Trophoblast cell (in vitro differentiated cells and primary cell): ENCODE data around the gene ANKRD65.

Source experiments
- DNase-seq, 2 donors: peaks; one replicate each; pipeline ENCODE4 v3.0.0-alpha.2; 2016
- H2AFZ ChIP-seq: 2 replicates; pipeline ENCODE4 v1.6.1; 2013; ENCODE audit warnings: low read length, moderate library complexity, mild to moderate bottlenecking; ENCODE audit not compliant: insufficient read depth, poor library complexity
- H2AK5ac ChIP-seq: 2 replicates; pipeline ENCODE4 v1.6.1; 2013; ENCODE audit warnings: mild to moderate bottlenecking, low read length
- H2BK120ac ChIP-seq: 2 replicates; pipeline ENCODE4 v1.6.1; 2013; ENCODE audit warnings: low read length, mild to moderate bottlenecking, moderate library complexity; ENCODE audit not compliant: insufficient read depth, poor library complexity
- H2BK12ac ChIP-seq: 2 replicates; pipeline ENCODE4 v1.6.1; 2013; ENCODE audit warnings: mild to moderate bottlenecking, low read length, moderate library complexity
- H2BK5ac ChIP-seq: 2 replicates; pipeline ENCODE4 v1.6.1; 2013; ENCODE audit warnings: low read length, low read depth, moderate library complexity, mild to moderate bottlenecking; ENCODE audit not compliant: poor library complexity
- H3K14ac ChIP-seq: 2 replicates; pipeline ENCODE4 v1.6.1; 2013; ENCODE audit warnings: mild to moderate bottlenecking, low read length
- H3K18ac ChIP-seq: 2 replicates; pipeline ENCODE4 v1.6.1; 2013; ENCODE audit warnings: mild to moderate bottlenecking, low read length
- H3K23ac ChIP-seq: 2 replicates; pipeline ENCODE4 v1.6.1; 2013; ENCODE audit warnings: low read length
- H3K27ac ChIP-seq: 2 replicates; pipeline ENCODE4 v1.5.1; 2013; ENCODE audit warnings: low read depth, mild to moderate bottlenecking, inconsistent platforms, low read length, moderate library complexity
- H3K27me3 ChIP-seq: 2 replicates; pipeline ENCODE4 v1.6.1; 2013; ENCODE audit warnings: inconsistent platforms, mild to moderate bottlenecking, low read length, moderate library complexity; ENCODE audit not compliant: insufficient read depth
- H3K36me3 ChIP-seq, 2 experiments: 1 replicate in 1 of 2; 2 replicates in 1 of 2; pipeline ENCODE4 v1.6.1; 2013; ENCODE audit warnings: low read length in 2 of 2, mild to moderate bottlenecking in 2 of 2, moderate library complexity in 1 of 2; ENCODE audit not compliant: insufficient read depth in 2 of 2, control insufficient read depth in 1 of 2
- H3K4ac ChIP-seq: 2 replicates; pipeline ENCODE4 v1.6.1; 2013; ENCODE audit warnings: low read depth, mild to moderate bottlenecking, low read length, moderate library complexity
- H3K4me1 ChIP-seq, 2 experiments: 1 replicate in 1 of 2; 2 replicates in 1 of 2; pipeline ENCODE4 v1.6.1; 2013; ENCODE audit warnings: low read length in 2 of 2, mild to moderate bottlenecking in 2 of 2, moderate library complexity in 1 of 2; ENCODE audit not compliant: insufficient read depth in 2 of 2, control insufficient read depth in 1 of 2
- H3K4me2 ChIP-seq: 2 replicates; pipeline ENCODE4 v1.6.1; 2013; ENCODE audit warnings: inconsistent platforms, mild to moderate bottlenecking, low read length, moderate library complexity
- H3K4me3 ChIP-seq: 2 replicates; pipeline ENCODE4 v1.5.1; 2013; ENCODE audit warnings: mild to moderate bottlenecking, low read depth, low read length, inconsistent platforms
- H3K79me1 ChIP-seq: one replicate; pipeline ENCODE4 v1.6.1; 2013; ENCODE audit warnings: low read length
- H3K79me2 ChIP-seq: 2 replicates; pipeline ENCODE4 v1.6.1; 2013; ENCODE audit warnings: low read length, mild to moderate bottlenecking; ENCODE audit not compliant: control insufficient read depth, insufficient read depth, poor library complexity
- H3K9ac ChIP-seq: 2 replicates; pipeline ENCODE4 v1.6.1; 2013; ENCODE audit warnings: mild to moderate bottlenecking, low read length
- H3K9me3 ChIP-seq: 2 replicates; pipeline ENCODE4 v1.6.1; 2013; ENCODE audit warnings: low read depth, mild to moderate bottlenecking, control low read depth, inconsistent platforms, low read length; ENCODE audit not compliant: insufficient read depth
- H4K12ac ChIP-seq: 2 replicates; pipeline ENCODE4 v1.6.1; 2013; ENCODE audit warnings: low read depth, mild to moderate bottlenecking, low read length, moderate library complexity
- H4K8ac ChIP-seq: 2 replicates; pipeline ENCODE4 v1.6.1; 2013; ENCODE audit warnings: low read depth, mild to moderate bottlenecking, low read length, moderate library complexity
- H4K91ac ChIP-seq: one replicate; pipeline ENCODE4 v1.6.1; 2013; ENCODE audit warnings: low read depth, mild to moderate bottlenecking, low read length, moderate library complexity
- WGBS: extraction: QIAGEN DNeasy Blood & Tissue Kit; methylation state at CpG from one replicate; pipeline ENCODE4 v1.1.7; 2013; ENCODE audit warnings: missing lambda C conversion rate; ENCODE audit not compliant: insufficient read length, insufficient coverage; ENCODE audit errors: extremely low coverage; 5-methylcytosine and 5-hydroxymethylcytosine counted together

Gene ANKRD65

DNA sequence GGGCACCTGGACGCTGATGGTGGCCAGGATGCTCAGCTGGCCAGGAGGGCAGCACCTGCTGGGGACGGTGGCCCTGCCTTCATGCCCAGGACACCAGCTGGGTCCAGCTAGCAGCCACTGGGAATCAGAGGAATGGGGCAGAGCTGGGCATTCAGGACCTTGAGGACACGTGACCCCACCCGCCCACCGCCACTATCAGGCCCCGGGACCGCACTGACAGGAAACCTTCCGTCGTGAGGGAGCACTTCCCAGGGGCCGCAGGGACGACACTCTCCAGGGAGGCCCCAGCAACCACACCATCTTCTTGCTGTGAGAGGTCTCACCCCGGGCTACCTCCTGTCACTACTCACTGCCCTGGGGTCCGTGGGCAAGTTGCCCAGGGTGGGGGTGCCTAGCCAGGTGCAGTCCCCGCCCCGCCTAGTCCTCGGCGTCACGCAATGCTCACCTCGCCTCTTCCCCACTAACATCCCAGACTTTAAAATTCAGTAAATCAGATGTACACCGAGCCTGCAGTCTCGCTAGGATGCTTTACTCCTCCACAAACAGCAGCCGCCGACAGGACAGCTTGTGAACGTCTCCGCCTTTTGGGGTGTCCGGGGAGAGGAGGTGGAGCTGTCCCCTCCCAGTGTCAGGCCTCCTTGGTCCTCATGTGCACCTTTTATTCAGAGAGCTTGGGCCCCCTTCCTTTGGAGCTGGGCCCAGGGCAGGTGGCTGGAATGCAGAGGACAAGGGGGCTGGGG, 19.4 kb upstream of the ANKRD65 start:
- no peak overlapping the region for H4K8ac ChIP-seq
- H3K4me1 ChIP-seq, result peaks cover 20 to 26% of the 10 kb centered on the region in 2 experiments
- H3K4me2 ChIP-seq, result no peak overlapping the region
- H3K9ac ChIP-seq, result no peak overlapping the region
- H3K9me3 ChIP-seq, result no peaks in the 10 kb centered on the region
- no peak for DNase-seq
- H2AK5ac ChIP-seq, result no peak overlapping the region
- no peak overlapping the region for H2AFZ ChIP-seq
- H2BK12ac ChIP-seq, result no peak overlapping the region
- no peak overlapping the region for H4K12ac ChIP-seq
- no CpG with 5 or more reads among the region's 26 CpGs for WGBS
- H3K4me3 ChIP-seq, result no peak overlapping the region
- no peak overlapping the region for H4K91ac ChIP-seq
- no peak overlapping the region for H3K23ac ChIP-seq
- H3K27me3 ChIP-seq, result no peaks in the 10 kb centered on the region
- no peak overlapping the region for H3K18ac ChIP-seq
- no peak overlapping the region for H3K4ac ChIP-seq
- H3K79me1 ChIP-seq, result peaks cover 5% of the 10 kb centered on the region
- no peak overlapping the region for H2BK120ac ChIP-seq
- no peak overlapping the region for H3K14ac ChIP-seq
- peaks cover 20 to 23% of the 10 kb centered on the region in 2 experiments for H3K36me3 ChIP-seq
- no peak overlapping the region for H2BK5ac ChIP-seq
- H3K79me2 ChIP-seq, result peaks cover 8% of the 10 kb centered on the region
- H3K27ac ChIP-seq, result no peak overlapping the region

DNA sequence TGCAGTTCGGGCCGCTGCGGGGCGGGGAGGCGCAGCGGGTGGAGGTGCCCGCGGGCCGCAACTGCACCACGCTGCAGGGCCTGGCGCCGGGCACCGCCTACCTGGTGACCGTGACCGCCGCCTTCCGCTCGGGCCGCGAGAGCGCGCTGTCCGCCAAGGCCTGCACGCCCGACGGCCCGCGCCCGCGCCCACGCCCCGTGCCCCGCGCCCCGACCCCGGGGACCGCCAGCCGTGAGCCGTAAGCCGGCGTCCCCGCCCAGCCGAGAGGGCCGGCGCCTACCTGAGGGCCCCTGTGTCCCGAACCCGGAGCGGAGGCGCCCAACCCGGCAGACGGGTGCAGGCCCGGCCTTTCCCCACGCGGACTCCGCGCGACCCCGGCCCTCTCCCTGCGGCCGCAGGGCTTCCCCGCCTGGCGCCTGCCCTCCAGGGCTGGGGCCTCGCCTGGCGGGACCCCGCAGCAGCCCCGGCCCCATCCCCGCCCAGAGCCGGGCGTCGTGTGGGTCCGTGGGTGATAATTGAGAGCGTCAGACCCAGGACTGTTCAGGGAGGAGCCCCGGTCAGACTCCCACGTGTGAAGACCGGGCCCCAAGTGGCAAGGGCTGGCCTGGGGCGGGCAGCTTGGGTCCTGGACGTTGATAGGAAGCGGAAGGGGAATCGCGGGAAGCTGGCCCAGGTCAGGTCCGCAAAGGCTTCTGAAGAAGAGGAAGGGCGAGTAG, 18.6 kb upstream of the ANKRD65 start:
- no peak overlapping the region for H4K12ac ChIP-seq
- no peak overlapping the region for H4K8ac ChIP-seq
- no peaks in the 10 kb centered on the region for H3K27me3 ChIP-seq
- no peak overlapping the region for H2BK12ac ChIP-seq
- H3K79me1 ChIP-seq, result peaks cover 12% of the 10 kb centered on the region
- no peak overlapping the region for H3K18ac ChIP-seq
- no peak for DNase-seq
- peaks cover 11% of the 10 kb centered on the region for H3K79me2 ChIP-seq
- no peak overlapping the region for H4K91ac ChIP-seq
- H3K27ac ChIP-seq, result no peak overlapping the region
- H3K9me3 ChIP-seq, result peaks cover 2% of the 10 kb centered on the region
- no peak overlapping the region for H2AFZ ChIP-seq
- H3K36me3 ChIP-seq, result peaks cover 20 to 23% of the 10 kb centered on the region in 2 experiments
- peaks cover 27 to 33% of the 10 kb centered on the region in 2 experiments for H3K4me1 ChIP-seq
- H3K23ac ChIP-seq, result no peak overlapping the region
- WGBS, result no CpG with 5 or more reads among the region's 82 CpGs
- H2AK5ac ChIP-seq, result no peak overlapping the region
- no peak overlapping the region for H2BK5ac ChIP-seq
- H3K4ac ChIP-seq, result no peak overlapping the region
- H3K14ac ChIP-seq, result no peak overlapping the region
- H2BK120ac ChIP-seq, result no peak overlapping the region
- H3K4me3 ChIP-seq, result no peak overlapping the region
- no peak overlapping the region for H3K4me2 ChIP-seq
- no peak overlapping the region for H3K9ac ChIP-seq

DNA sequence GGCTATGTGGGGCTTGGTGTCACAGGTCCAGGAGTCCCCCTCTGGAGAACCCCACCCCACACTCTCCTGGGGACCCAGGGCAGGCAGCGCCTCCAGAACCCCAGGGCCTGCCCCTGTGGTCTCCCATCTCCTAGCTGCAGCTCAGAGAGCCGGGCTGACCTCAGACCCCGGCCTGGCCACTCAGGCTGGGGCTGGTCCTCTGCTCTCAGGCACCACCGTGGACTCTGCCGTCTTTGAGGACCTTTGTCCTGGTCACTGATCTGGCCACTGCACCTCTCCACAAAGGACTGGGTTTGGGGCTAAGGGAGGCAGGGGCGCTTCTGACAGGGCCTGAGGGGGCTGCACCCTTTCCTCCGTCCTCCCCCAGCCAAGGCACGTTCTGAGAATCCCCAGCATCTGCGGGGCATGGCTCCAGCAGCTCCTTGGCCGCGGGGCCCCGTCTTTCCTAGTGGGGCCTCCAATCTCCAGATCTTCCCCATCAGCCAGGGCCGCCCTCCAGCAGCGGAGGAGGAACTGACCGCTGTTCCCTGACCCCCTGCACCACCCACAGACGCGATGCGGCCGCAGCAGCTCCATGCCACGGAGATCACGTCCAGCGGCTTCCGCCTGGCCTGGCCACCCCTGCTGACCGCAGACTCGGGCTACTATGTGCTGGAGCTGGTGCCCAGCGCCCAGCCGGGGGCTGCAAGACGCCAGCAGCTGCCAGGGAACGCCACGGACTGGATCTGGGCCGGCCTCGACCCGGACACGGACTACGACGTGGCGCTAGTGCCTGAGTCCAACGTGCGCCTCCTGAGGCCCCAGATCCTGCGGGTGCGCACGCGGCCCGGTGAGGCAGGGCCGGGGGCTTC, 17.7 kb upstream of the ANKRD65 start:
- Histone ChIP-seq H3K4me1 (peaks cover 37 to 42% of the 10 kb centered on the region in 2 experiments), H3K9me3 (peaks cover 2% of the 10 kb centered on the region), H2BK5ac (no peak overlapping the region), H3K36me3 (peaks cover 20 to 23% of the 10 kb centered on the region in 2 experiments), H2AK5ac (no peak overlapping the region), H2BK120ac (no peak overlapping the region), H3K27me3 (no peaks in the 10 kb centered on the region), H2BK12ac (no peak overlapping the region), H4K12ac (no peak overlapping the region), H3K9ac (no peak overlapping the region), H2AFZ (no peak overlapping the region), H3K14ac (no peak overlapping the region), H3K4me3 (no peak overlapping the region), H3K27ac (peak overlapping the region; percentile 1), H3K79me1 (peaks cover 22% of the 10 kb centered on the region), H4K8ac (no peak overlapping the region), H3K23ac (no peak overlapping the region), H3K4me2 (no peak overlapping the region), H3K79me2 (peaks cover 21% of the 10 kb centered on the region), H3K18ac (no peak overlapping the region), H3K4ac (no peak overlapping the region), H4K91ac (no peak overlapping the region)
- DNase-seq, result no peak
- WGBS, result no CpG with 5 or more reads among the region's 45 CpGs

DNA sequence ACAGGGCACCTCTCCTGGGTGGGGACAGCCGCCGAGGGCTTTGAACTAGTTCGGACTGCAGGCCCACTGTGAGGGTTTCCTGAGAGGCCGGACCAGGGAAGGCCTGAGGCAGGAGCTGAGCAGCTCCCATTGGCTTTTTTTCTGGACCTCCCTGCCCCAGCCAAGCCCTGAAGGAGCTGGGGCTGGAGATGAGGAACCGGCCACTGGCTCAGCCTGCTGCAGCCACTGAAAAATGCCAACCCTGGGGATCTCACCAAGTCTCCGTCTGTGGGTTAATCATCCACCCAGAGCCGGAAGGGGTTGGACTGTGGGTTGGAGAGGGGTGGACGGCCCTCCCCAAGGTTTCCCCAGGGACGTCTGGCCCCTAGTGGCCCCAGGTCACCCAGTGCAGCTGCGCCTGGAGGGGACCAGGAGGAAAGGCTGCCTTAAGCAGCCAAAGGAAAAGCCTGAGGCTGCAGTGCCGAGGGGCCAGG, 16.9 kb upstream of the ANKRD65 start:
- no peak overlapping the region for H2AFZ ChIP-seq

More for the DNA sequence above, 16.9 kb upstream of the ANKRD65 start:
- no peak overlapping the region for H3K9ac ChIP-seq
- H3K27ac ChIP-seq, result no peak overlapping the region
- peak overlapping the region; percentile 14 for H3K4me2 ChIP-seq
- no peak overlapping the region for H2AK5ac ChIP-seq
- H4K8ac ChIP-seq, result no peak overlapping the region
- H3K79me1 ChIP-seq, result peaks cover 29% of the 10 kb centered on the region
- H4K91ac ChIP-seq, result no peak overlapping the region
- no peak overlapping the region for H3K23ac ChIP-seq
- DNase-seq, result no peak
- no peak overlapping the region for H2BK120ac ChIP-seq
- no peak overlapping the region for H3K4me3 ChIP-seq
- no peaks in the 10 kb centered on the region for H3K27me3 ChIP-seq
- peaks cover 44 to 49% of the 10 kb centered on the region in 2 experiments for H3K4me1 ChIP-seq
- H4K12ac ChIP-seq, result no peak overlapping the region
- WGBS, result no CpG with 5 or more reads among the region's 11 CpGs
- peaks cover 2% of the 10 kb centered on the region for H3K9me3 ChIP-seq
- H2BK12ac ChIP-seq, result no peak overlapping the region
- H2BK5ac ChIP-seq, result no peak overlapping the region
- H3K36me3 ChIP-seq, result peaks cover 20 to 23% of the 10 kb centered on the region in 2 experiments
- H3K79me2 ChIP-seq, result peaks cover 25% of the 10 kb centered on the region
- no peak overlapping the region for H3K18ac ChIP-seq
- H3K4ac ChIP-seq, result no peak overlapping the region
- H3K14ac ChIP-seq, result no peak overlapping the region
